Esophagus squamous epithelium (tissue), 4 donors: ENCODE measurements around the gene C11orf86.

Source experiments
- POLR2A ChIP-seq, 4 donors: fragments of 450-650 bp; IDR thresholded peaks; one replicate each; pipeline ENCODE4 v1.6.1; 2017; ENCODE audit warnings: antibody characterized with exemption in 4 of 4, mild to moderate bottlenecking in 4 of 4, moderate library complexity in 3 of 4
- TF ChIP-seq, protein P1 (sequence below), 6 experiments: fragments of 450-650 bp in 4 of 6; fragments of 200-600 bp in 2 of 6; sonication (generic) in 2 of 6; IDR thresholded peaks; one replicate each; pipeline ENCODE4 v1.5.1; 2016 to 2019; ENCODE audit warnings: antibody characterized with exemption in 6 of 6, mild to moderate bottlenecking in 4 of 6, moderate library complexity in 4 of 6

DNA sequence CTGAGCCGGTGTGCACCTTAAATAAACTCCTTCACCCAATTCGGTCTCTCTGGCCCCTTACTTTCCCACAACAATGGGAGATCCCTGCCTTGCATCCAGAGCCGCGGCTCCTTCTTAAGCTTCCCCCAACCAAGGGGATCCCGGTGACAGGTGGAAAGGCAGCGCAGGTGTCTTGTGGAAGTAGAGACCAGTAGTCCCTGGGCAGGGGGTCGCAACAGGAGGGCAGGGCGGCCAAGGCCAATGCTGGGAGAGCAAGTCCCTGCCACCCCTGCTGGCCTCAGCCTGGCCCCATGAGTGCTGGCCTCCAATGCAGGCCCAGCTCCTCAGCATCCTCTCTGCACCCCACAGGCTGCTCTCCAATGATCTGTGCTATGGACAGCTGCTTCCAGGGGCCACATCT lies 39.9 kb downstream of the C11orf86 start:
- TF ChIP-seq, protein P1, sequence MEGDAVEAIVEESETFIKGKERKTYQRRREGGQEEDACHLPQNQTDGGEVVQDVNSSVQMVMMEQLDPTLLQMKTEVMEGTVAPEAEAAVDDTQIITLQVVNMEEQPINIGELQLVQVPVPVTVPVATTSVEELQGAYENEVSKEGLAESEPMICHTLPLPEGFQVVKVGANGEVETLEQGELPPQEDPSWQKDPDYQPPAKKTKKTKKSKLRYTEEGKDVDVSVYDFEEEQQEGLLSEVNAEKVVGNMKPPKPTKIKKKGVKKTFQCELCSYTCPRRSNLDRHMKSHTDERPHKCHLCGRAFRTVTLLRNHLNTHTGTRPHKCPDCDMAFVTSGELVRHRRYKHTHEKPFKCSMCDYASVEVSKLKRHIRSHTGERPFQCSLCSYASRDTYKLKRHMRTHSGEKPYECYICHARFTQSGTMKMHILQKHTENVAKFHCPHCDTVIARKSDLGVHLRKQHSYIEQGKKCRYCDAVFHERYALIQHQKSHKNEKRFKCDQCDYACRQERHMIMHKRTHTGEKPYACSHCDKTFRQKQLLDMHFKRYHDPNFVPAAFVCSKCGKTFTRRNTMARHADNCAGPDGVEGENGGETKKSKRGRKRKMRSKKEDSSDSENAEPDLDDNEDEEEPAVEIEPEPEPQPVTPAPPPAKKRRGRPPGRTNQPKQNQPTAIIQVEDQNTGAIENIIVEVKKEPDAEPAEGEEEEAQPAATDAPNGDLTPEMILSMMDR (IDR thresholded peaks at IDR 0.05): no peak
- no peak for TF ChIP-seq POLR2A (IDR thresholded peaks at IDR 0.05)
